Upper lobe of left lung (tissue), 4 donors: Measurements from ENCODE around the gene CERKL.

Experiments used
- POLR2A ChIP-seq, 4 donors: fragments of 450-650 bp; IDR thresholded peaks; one replicate each; pipeline ENCODE4 v1.5.1; 2016 to 2017; ENCODE audit warnings: antibody characterized with exemption in 4 of 4, mild to moderate bottlenecking in 2 of 4
- TF ChIP-seq, protein P1 (sequence below), 6 experiments: fragments of 450-650 bp in 4 of 6; fragments of 200-600 bp in 2 of 6; sonication (generic) in 2 of 6; IDR thresholded peaks; one replicate each; pipeline ENCODE4 v1.5.1; 2016 to 2019; ENCODE audit warnings: antibody characterized with exemption in 6 of 6

DNA sequence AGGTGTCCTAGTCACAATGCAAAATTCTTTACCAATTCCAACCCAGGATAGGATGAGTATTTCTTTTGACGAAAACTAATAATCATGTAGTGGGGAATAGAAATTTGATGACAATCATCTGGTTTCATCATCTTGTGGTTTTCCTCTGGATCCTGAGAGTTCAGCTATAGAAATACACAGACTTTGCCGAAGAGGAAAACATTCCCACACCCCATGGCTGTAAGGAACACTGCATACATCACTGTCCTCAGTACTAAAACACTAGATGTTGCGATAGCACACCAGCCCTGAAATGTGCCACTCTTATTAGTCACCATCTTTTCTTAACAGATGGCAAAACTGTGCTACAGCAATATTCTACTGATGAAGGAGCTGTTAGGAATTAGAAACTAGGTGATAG is 29.4 kb downstream of the CERKL start:
- TF ChIP-seq POLR2A (IDR thresholded peaks at IDR 0.05), result no peak
- TF ChIP-seq, protein P1, sequence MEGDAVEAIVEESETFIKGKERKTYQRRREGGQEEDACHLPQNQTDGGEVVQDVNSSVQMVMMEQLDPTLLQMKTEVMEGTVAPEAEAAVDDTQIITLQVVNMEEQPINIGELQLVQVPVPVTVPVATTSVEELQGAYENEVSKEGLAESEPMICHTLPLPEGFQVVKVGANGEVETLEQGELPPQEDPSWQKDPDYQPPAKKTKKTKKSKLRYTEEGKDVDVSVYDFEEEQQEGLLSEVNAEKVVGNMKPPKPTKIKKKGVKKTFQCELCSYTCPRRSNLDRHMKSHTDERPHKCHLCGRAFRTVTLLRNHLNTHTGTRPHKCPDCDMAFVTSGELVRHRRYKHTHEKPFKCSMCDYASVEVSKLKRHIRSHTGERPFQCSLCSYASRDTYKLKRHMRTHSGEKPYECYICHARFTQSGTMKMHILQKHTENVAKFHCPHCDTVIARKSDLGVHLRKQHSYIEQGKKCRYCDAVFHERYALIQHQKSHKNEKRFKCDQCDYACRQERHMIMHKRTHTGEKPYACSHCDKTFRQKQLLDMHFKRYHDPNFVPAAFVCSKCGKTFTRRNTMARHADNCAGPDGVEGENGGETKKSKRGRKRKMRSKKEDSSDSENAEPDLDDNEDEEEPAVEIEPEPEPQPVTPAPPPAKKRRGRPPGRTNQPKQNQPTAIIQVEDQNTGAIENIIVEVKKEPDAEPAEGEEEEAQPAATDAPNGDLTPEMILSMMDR (IDR thresholded peaks at IDR 0.05), result no peak
